Tongue (tissue), 2 donors: Measurements from ENCODE around the gene ERC1. TPM values are rescaled to one million over a fixed set of nuclear protein-coding genes. Genes with fewer than 3 reads are reported as not detected.
"Not testable (repeated sequence)": the region's sequence is repeated elsewhere in the genome, so short reads cannot be mapped to it uniquely, and the experiment has no call there.

Experiments used
- DNase-seq: peaks from one replicate; pipeline ENCODE4 v3.0.0-alpha.2; 2015
- total RNA-seq: library from RNA; depleted of rRNA; stranded (reverse); fragments of >200 nt; gene quantifications from one replicate; pipeline ENCODE4 v1.2.3, GENCODE V29; 2014

The ERC1 gene
- total RNA-seq, 1 donor from 2014 or later, result 95.7 TPM

DNA sequence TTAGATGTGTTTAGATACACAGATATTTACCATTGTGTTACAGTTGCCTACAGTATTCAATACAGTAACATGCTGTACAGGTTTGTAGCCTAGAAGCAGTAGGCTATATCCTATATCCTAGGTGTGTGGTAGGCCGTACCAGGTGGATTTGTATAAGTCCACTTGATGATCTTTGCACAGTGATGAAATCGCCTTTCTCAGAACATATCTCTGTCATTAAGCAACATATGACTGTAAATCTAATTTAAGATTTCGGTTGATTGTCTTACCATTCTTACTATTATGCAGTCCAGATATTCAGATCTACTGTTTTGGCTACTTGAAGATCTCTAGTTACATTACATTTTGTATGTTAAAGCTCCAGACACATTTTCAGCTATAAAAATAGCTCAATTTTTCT lies 39.8 kb downstream of the ERC1 start:
- no peak for DNase-seq

- DNase-seq, result no peak
Measured at GRCh38 chr12:1034243-1034642, 43.2 kb downstream of the ERC1 start.

GRCh38 chr12:1034751-1035457 lies 43.9 kb downstream of the ERC1 start:
- DNase-seq, result no peak

DNA sequence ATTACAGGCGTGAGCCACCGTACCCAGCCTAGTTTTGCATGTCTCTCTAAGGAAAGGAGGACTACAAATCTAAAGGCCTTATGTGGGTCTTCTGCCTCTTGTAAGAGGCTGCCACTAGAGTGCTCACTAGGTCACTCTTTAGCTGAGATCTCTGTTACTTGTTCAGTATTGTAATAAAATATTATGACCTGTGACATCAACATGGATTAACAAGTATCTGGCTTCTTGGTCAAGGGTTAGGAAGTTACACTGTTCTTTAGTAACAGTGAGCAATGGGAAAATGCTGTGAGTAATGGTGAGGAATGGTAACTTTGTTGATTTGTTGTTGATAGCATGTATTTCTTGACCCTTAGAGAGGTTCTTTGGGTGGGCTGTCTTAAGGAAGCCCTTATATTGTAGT lies 50.5 kb downstream of the ERC1 start:
- DNase-seq, result no peak

DNA sequence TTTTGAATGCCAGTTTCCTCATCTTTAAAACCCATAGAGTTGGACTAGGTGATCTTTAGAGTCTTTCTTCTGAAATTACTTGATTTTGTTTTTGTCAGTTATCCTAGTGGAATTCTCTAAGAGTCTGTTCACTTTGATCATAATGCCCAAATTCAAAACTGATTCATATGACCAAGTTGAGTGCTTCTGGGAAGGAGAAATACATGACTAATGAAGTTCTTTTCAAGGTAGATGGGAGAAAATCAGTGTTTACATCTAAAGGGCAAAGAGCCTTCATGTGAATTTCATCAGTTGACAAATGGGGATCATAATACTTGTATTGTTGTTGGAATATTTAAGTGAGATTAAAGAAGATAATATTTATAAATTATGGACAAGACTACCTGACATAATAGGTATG lies 53.2 kb downstream of the ERC1 start:
- DNase-seq, result no peak

- DNase-seq, result no peak
Measured at GRCh38 chr12:1044696-1045095, 53.7 kb downstream of the ERC1 start.

GRCh38 chr12:1046727-1047126 lies 55.7 kb downstream of the ERC1 start:
- no peak for DNase-seq

DNA sequence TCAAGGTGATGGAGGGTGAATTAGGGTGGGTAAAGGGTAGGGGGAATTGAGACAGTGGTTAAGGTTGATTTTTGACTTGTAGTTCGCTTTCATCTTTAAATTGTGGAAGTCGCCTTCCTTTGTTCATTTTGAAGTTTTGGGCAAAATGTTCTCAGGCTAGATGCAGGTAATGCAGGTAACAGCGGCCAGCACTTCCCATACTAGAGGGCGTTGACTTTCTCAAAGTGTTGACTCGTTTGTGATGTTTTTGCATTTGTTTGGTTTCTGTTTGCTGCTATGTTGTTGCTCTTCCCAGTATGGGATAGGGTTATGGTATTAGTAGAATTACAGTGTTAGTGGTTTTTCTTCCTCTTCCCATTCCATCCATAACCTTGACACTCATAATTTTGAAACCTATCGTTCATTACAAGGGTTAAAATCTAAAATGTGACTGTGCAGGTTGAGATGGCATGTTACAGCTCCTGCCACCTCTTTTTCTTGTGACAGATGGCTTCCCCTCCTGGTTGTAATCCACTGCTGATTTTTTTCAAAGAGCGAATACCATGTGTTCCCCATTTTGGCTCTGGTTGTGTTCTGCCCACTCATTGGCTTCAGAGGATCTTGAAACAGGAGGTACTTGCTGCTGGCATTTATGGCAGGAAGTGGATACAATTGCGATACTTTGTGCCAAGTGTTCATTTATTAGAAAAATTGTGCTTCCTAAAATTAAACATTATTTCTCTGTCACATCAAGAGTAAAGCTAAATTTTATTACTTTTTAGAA lies 57.1 kb downstream of the ERC1 start:
- DNase-seq, result peak; percentile 47

GRCh38 chr12:1050059-1050707 lies 59.2 kb downstream of the ERC1 start:
- peak; percentile 7 for DNase-seq

- not testable (repeated sequence) for DNase-seq
Measured at GRCh38 chr12:1051672-1052071, 60.6 kb downstream of the ERC1 start.

DNA sequence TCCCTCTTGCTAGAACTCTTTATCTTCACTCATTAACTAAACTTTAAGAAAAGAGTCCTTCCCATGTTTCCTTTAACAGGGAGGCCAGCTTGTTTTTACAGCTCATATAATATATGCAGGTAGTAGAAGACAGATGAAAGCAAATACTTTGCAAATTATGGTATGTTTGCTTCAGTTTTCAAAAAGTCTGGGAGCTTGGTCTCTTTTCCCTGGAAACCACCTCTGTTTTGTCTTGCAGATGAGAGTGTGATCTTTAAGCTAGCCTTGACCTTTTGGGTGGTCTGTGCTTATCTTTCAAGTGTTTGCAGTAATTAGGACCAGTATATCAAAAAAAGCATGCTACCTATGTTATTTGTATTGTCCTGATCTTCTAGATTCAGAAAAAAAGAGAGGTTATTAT lies 62.7 kb downstream of the ERC1 start:
- no peak for DNase-seq

DNA sequence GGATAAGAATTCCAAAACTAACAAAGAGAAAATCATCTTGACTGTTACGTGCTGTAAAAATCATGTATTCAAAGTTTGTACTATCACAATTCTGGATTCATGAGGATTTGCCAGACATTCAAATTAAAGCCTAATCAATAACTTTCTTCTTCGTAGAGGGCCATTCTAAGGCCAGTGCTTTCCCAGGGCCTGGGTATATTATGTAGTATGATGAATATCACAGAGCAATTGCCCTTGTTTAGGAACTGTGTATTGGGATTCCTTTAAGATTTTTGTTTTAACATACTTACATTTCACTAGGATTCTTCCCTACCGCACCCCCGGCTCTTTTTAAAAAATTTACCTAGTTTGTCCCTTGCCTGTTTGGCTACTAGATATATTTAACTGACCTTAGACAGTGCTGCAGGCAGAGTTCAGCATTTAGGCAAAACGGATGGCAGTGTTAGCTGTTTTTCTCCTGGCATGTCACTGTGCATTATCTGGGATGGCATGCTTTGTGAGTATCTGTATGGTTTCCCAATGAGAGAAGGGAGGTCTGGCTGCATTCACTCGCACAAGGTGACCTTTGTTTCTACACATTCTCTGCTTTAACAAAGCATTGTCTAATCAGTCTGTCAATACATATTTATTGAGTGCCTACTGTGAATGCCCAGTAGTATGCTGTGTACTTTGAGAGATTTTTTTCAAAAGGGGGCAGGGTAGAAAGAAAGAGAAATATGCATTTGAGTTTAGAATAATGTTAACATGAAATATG lies 63.3 kb downstream of the ERC1 start:
- peak; percentile 5 for DNase-seq

DNA sequence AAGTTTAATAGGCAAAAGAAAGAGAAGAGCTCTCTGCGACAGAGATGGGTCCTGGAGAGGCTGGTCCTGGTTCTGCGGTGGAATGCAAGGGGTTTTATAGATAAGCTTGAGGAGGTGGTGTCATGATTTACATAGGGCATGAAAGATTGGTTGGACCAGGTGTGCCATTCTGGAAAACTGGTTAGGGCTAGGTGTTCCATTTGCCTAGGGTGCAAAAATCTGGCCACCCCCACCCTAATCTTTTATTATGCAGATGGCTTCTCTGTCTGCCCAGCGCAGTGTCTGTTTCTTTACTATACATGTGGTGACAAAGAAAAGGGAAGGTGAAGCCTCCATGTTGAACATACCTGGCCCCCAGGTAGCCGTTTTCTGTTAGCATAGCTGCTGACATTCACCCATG lies 65.4 kb downstream of the ERC1 start:
- DNase-seq, result no peak

- DNase-seq, result no peak
Measured at GRCh38 chr12:1058423-1058822, 67.4 kb downstream of the ERC1 start.

DNA sequence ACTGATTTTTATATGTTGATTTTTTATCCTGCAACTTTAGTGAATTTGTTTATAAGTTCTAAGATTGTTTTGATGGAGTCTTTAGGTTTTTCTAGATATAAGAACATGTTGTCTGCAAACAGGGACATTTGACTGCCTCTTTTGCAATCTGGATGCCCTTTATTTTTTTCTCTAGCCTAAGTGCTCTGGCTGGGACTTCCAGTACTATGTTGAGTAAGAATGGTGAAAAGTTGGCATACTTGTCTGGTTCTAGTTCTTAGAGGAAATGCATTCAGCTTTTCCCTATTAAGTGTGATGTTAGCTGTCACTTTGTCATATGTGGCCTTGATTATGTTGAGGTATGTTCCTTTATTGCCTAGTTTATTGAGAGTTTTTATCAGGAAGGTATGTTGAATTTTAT lies 68.1 kb downstream of the ERC1 start:
- DNase-seq, result no peak

GRCh38 chr12:1063852-1064251 lies 72.8 kb downstream of the ERC1 start:
- no peak for DNase-seq

DNA sequence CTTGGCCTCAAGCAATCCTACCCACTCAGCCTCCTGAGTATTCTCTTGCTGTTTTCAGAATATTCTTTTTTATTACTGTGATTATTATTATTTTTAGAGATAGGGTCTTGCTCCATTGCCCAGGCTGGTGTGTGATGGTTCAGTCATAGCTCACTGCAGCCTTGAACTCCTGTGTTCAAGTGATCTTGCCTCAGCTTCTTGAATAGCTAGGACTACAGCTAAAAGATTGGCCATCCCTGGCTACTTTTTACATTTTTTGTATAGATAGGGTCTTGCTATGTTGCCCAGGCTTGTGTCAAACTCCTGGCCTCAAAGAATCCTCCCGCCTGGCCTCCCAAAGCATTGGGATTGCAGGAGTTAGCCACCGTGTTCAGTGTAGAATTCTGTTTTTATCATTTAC lies 73.3 kb downstream of the ERC1 start:
- no peak for DNase-seq

DNA sequence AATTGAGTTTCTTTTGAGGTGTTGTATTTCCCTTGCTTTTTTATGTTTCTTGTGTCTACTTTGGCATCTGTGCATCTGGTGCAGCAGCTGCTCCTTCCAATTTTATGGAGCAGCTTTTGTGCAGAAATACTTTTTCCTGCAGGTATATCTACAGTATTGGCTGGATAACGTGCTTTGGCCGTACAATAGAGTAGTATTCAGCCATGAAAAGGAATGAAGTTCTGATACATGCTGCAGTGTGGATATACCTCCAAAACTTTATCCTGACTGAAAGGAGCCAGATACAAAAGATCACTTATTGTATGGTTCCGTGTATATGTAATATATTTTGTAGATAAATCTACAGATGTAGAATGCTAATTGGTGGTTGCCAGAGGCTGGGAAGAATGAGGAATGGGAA lies 74.6 kb downstream of the ERC1 start:
- no peak for DNase-seq

DNA sequence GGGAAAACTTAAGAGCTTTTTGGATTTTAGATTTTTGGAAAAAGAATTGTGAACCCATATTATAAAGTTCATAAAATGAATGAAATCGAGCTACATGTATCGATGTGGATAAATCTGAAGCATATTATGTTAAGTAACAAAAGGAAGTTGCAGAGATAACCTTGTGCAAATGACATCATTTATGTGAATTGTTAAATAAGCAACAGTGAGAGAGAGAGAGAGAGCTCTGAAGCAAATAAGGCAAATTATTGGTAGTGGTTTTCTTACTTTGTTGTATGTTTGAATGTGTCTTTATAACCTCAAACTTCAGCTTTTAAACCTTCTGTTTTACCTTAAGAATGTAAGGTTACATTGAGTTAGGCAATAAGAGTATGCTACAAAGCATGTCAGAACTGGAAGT lies 78.8 kb downstream of the ERC1 start:
- DNase-seq, result no peak

DNA sequence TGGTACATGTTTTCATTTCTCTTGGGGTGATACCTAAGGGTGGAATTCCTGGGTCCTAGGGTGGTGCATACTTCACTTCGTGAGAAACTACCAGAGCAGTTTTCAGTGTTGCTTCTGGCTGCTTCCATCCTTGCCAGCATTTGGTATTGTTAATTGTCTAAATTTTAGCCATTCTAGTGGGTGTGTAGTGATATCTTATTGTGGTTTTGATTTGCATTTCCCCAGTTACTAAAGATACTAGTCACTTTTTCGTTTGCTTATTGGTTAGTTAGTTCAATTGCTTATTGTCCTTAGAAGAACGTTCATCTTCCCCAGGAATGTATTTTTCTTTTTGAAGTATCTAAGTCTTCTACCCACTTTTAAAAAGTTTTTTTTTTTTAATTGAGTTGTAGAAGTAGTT lies 80.2 kb downstream of the ERC1 start:
- DNase-seq, result no peak

DNA sequence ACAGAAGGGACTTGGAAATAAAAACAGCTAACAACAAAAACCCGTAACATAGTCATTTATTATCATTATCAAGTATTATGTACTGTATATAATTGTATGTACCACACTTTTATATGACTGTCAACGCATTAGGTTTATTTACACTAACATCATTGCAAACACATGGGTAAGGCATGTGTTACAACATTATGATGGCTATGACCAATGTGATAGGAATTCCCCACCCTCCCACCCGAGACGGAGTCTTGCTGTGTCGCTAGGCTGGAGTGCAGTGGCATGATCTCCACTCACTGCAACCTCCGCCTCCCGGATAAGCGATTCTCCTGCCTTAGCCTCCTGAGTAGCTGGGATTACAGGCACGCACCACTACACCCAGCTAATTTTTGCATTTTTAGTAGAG lies 82.6 kb downstream of the ERC1 start:
- DNase-seq, result no peak

- no peak for DNase-seq
Measured at GRCh38 chr12:1077036-1077803, 86.2 kb downstream of the ERC1 start.
